IMR-90 (cell line): ENCODE data around the gene SYNPR. TPM values are rescaled to one million over a fixed set of nuclear protein-coding genes. Genes with fewer than 3 reads are reported as not detected.

Experiments used
- ATAC-seq: fragments of 200-7000 bp; cut with Tn5 transposase; 2 replicates; pipeline ENCODE4 v1.9.1; 2020; ENCODE audit warnings: low read depth, mild to moderate bottlenecking, moderate library complexity
- BruUV-seq: library from RNA; stranded (reverse); fragments of 400-500 nt; replicated peaks from 2 replicates; lab custom pipeline; 2021; lab: Mats Ljungman, UMichigan
- CTCF ChIA-PET: fragments of 300-600 bp; formaldehyde crosslinking; extraction: SDS; loops from one replicate; lab custom pipeline; 2021; ENCODE audit warnings: antibody characterized with exemption; lab: Yijun Ruan, JAX
- POLR2A ChIA-PET: fragments of 300-600 bp; sonication (Branson Sonifier 250); formaldehyde crosslinking; loops from one replicate; lab custom pipeline; 2022; ENCODE audit warnings: antibody characterized with exemption; ENCODE audit not compliant: unreplicated experiment; lab: Charles Lee
- DNase-seq: peaks from one replicate; pipeline ENCODE4 v3.0.0; 2013
- H2AFZ ChIP-seq: replicated peaks from 2 replicates; pipeline ENCODE3; 2013; ENCODE audit warnings: low read length, mild to moderate bottlenecking; ENCODE audit not compliant: poor library complexity
- H2AK5ac ChIP-seq: 2 replicates; pipeline ENCODE4 v1.6.1; 2013; ENCODE audit warnings: low read depth, low read length, inconsistent platforms
- H2AK9ac ChIP-seq: replicated peaks from 2 replicates; pipeline ENCODE3; 2013; ENCODE audit warnings: mild to moderate bottlenecking, low read depth, low read length, moderate library complexity; ENCODE audit not compliant: poor library complexity
- H2BK120ac ChIP-seq: 2 replicates; pipeline ENCODE4 v1.6.1; 2013; ENCODE audit warnings: low read depth, low read length, inconsistent platforms
- H2BK15ac ChIP-seq: 3 replicates; pipeline ENCODE4 v1.6.1; 2013; ENCODE audit warnings: low read depth, low read length, inconsistent platforms
- H2BK20ac ChIP-seq: 2 replicates; pipeline ENCODE4 v1.6.1; 2013; ENCODE audit warnings: low read depth, mild to moderate bottlenecking, inconsistent platforms, low read length, moderate library complexity
- H2BK5ac ChIP-seq: 2 replicates; pipeline ENCODE4 v1.6.1; 2013; ENCODE audit warnings: mild to moderate bottlenecking, low read depth, low read length, inconsistent platforms; ENCODE audit not compliant: poor library complexity, severe bottlenecking
- H3K14ac ChIP-seq: replicated peaks from 2 replicates; pipeline ENCODE4 v1.6.1; 2013; ENCODE audit warnings: low read depth, low read length, inconsistent platforms
- H3K18ac ChIP-seq: 2 replicates; pipeline ENCODE4 v1.6.1; 2013; ENCODE audit warnings: low read depth, low read length, control low read depth
- H3K23ac ChIP-seq: 2 replicates; pipeline ENCODE4 v1.6.1; 2013; ENCODE audit warnings: low read depth, low read length, inconsistent platforms
- H3K27ac ChIP-seq: 2 replicates; pipeline ENCODE4 v1.5.1; 2013; ENCODE audit warnings: mild to moderate bottlenecking, control low read depth, low read length; ENCODE audit not compliant: insufficient read depth
- H3K27me3 ChIP-seq: 2 replicates; pipeline ENCODE4 v1.6.1; 2013; ENCODE audit warnings: low read length; ENCODE audit not compliant: control insufficient read depth, insufficient read depth
- H3K36me3 ChIP-seq: 2 replicates; pipeline ENCODE4 v1.6.1; 2013; ENCODE audit warnings: low read length, mixed read lengths; ENCODE audit not compliant: control insufficient read depth, insufficient read depth
- H3K4ac ChIP-seq: 2 replicates; pipeline ENCODE4 v1.6.1; 2013; ENCODE audit warnings: low read depth, low read length, inconsistent platforms
- H3K4me1 ChIP-seq: 2 replicates; pipeline ENCODE4 v1.6.1; 2013; ENCODE audit warnings: low read length, mixed read lengths; ENCODE audit not compliant: control insufficient read depth, insufficient read depth
- H3K4me2 ChIP-seq: 2 replicates; pipeline ENCODE4 v1.6.1; 2013; ENCODE audit warnings: low read depth, mild to moderate bottlenecking, control low read depth, low read length, moderate library complexity
- H3K4me3 ChIP-seq: 2 replicates; pipeline ENCODE4 v1.5.1; 2013; ENCODE audit warnings: low read depth, mild to moderate bottlenecking, control low read depth, low read length, moderate library complexity; ENCODE audit not compliant: insufficient read depth
- H3K56ac ChIP-seq: 2 replicates; pipeline ENCODE4 v1.6.1; 2013; ENCODE audit warnings: low read length, inconsistent platforms; ENCODE audit not compliant: insufficient read depth; ENCODE audit errors: extremely low read depth
- H3K79me1 ChIP-seq, 2 experiments: 2 replicates each; pipeline ENCODE4 v1.6.1; 2013; ENCODE audit warnings: low read length in 2 of 2, inconsistent platforms in 1 of 2, low read depth in 1 of 2
- H3K9ac ChIP-seq: 2 replicates; pipeline ENCODE4 v1.6.1; 2013; ENCODE audit warnings: low read depth, low read length, control low read depth
- H3K9me1 ChIP-seq: 2 replicates; pipeline ENCODE4 v1.6.1; 2013; ENCODE audit warnings: low read length, inconsistent platforms; ENCODE audit not compliant: insufficient read depth
- H3K9me3 ChIP-seq: 2 replicates; pipeline ENCODE4 v1.6.1; 2013; ENCODE audit warnings: low read length; ENCODE audit not compliant: control insufficient read depth, insufficient read depth
- H4K20me1 ChIP-seq: 2 replicates; pipeline ENCODE4 v1.6.1; 2013; ENCODE audit warnings: low read length, inconsistent platforms; ENCODE audit not compliant: insufficient read depth
- H4K5ac ChIP-seq: 2 replicates; pipeline ENCODE4 v1.6.1; 2013; ENCODE audit warnings: mild to moderate bottlenecking, low read depth, low read length, control low read depth
- H4K8ac ChIP-seq, 2 experiments: 2 replicates each; pipeline ENCODE4 v1.6.1; 2013; ENCODE audit warnings: low read depth in 2 of 2, low read length in 2 of 2, control low read depth in 1 of 2, inconsistent platforms in 1 of 2
- H4K91ac ChIP-seq: 2 replicates; pipeline ENCODE4 v1.6.1; 2013; ENCODE audit warnings: low read depth, low read length, inconsistent platforms; ENCODE audit not compliant: insufficient read depth
- BHLHE40 ChIP-seq: fragments of 150-350 bp; IDR thresholded peaks from 2 replicates; pipeline ENCODE4 v1.6.1; 2016; ENCODE audit warnings: mild to moderate bottlenecking, low read depth, low read length
- CTCF ChIP-seq: conservative IDR thresholded peaks from 2 replicates; pipeline ENCODE4 v1.5.1; 2012; ENCODE audit warnings: mild to moderate bottlenecking, low read depth, low read length, improper control_type of control experiment
- MAFK ChIP-seq: IDR thresholded peaks from 2 replicates; pipeline ENCODE4 v1.6.1; 2012; ENCODE audit warnings: low read depth, low read length, improper control_type of control experiment
- MXI1 ChIP-seq: IDR thresholded peaks from 2 replicates; pipeline ENCODE4 v1.6.1; 2012; ENCODE audit warnings: low read depth, mild to moderate bottlenecking, low read length, moderate library complexity, borderline replicate concordance
- RAD21 ChIP-seq: IDR thresholded peaks from 2 replicates; pipeline ENCODE4 v1.6.1; 2012; ENCODE audit warnings: low read length, improper control_type of control experiment
- RCOR1 ChIP-seq: IDR thresholded peaks from 2 replicates; pipeline ENCODE4 v1.6.1; 2012; ENCODE audit warnings: mild to moderate bottlenecking, low read length, improper control_type of control experiment; ENCODE audit not compliant: insufficient replicate concordance
- SMC3 ChIP-seq: fragments of 150-350 bp; IDR thresholded peaks from 2 replicates; pipeline ENCODE4 v1.6.1; 2016; ENCODE audit warnings: low read depth, mild to moderate bottlenecking, antibody characterized with exemption, low read length, moderate library complexity
- USF2 ChIP-seq: fragments of 150-350 bp; IDR thresholded peaks from 2 replicates; pipeline ENCODE4 v1.6.1; 2017; ENCODE audit warnings: mild to moderate bottlenecking, antibody characterized with exemption, low read length, low read depth
- WGBS, 2 experiments: methylation state at CpG; one replicate each; pipeline versions ENCODE4 v1.1.5 to v1.1.7; 2013; ENCODE audit warnings: missing lambda C conversion rate in 2 of 2; ENCODE audit not compliant: insufficient read length in 1 of 2; ENCODE audit errors: extremely low coverage in 2 of 2; 5-methylcytosine and 5-hydroxymethylcytosine counted together
- dilution Hi-C: fragments of 300-500 bp; cut with HindIII; formaldehyde crosslinking; loops from one replicate; pipeline ENCODE4 v1.14.3; 2018; ENCODE audit warnings: low sequenced_read_pairs; ENCODE audit not compliant: unreplicated experiment
- in situ Hi-C: fragments of 300-500 bp; cut with MboI; formaldehyde crosslinking; loops from 3 replicates; pipeline ENCODE4 v1.14.3; 2019; ENCODE audit warnings: low sequenced_read_pairs, inconsistent platforms, mixed read lengths
- intact Hi-C: fragments of 100-400 bp; cut with micrococcal nuclease; formaldehyde crosslinking; loops from 2 replicates; pipeline ENCODE4 v1.10.0; 2022
- polyA plus RNA-seq, 3 experiments: library from polyadenylated mRNA; depleted of rRNA; stranded (reverse); fragments of >200 nt; gene quantifications; 2 replicates each; pipeline ENCODE4 v1.2.3, GENCODE V29; 2012; ENCODE audit warnings: low replicate concordance in 1 of 3
- total RNA-seq: library from RNA; depleted of rRNA; stranded (reverse); fragments of >200 nt; gene quantifications from 2 replicates; pipeline ENCODE4 v1.2.3, GENCODE V29; 2012

SYNPR gene
- total and polyA plus RNA-seq, 2 of the 4 experiments (the other 2 are of a cell fraction): not detected

- H3K56ac ChIP-seq: no peak overlapping the region
- no peak overlapping the region for H3K9ac ChIP-seq
- BruUV-seq: no TSS peak
- H3K4me3 ChIP-seq: no peak overlapping the region
- H2BK15ac ChIP-seq: no peak overlapping the region
- no peak for ATAC-seq
- CTCF ChIA-PET: no interaction called here
- H4K20me1 ChIP-seq: no peaks in the 10 kb centered on the region
- H4K8ac ChIP-seq: no peak overlapping the region
- no peak overlapping the region for H3K4me2 ChIP-seq
- H2BK20ac ChIP-seq: no peak overlapping the region
- H2BK5ac ChIP-seq: no peak overlapping the region
- TF ChIP-seq CTCF (no peak), RCOR1 (no peak), BHLHE40 (no peak), USF2 (no peak), MXI1 (no peak), MAFK (no peak), RAD21 (no peak), SMC3 (no peak)
- H3K23ac ChIP-seq: no peak overlapping the region
- no peak overlapping the region for H2BK120ac ChIP-seq
- no peaks in the 10 kb centered on the region for H3K9me3 ChIP-seq
- no peak overlapping the region for H3K18ac ChIP-seq
- no peaks in the 10 kb centered on the region for H3K27me3 ChIP-seq
- no peak overlapping the region for H3K14ac ChIP-seq
- no peak overlapping the region for H4K5ac ChIP-seq
- WGBS, 2 experiments: 73% methylated on average over 3 of the region's 7 CpGs; no CpG with 5 or more reads in 1 of the 2 experiments
- H2AFZ ChIP-seq: no peak overlapping the region
- no peak overlapping the region for H4K91ac ChIP-seq
- no peaks in the 10 kb centered on the region for H3K9me1 ChIP-seq
- POLR2A ChIA-PET: no interaction called here
- H3K27ac ChIP-seq: no peak overlapping the region
- dilution Hi-C loops: no loop called here
- H2AK5ac ChIP-seq: no peak overlapping the region
- H3K79me1 ChIP-seq: no peaks in the 10 kb centered on the region
- in situ Hi-C loops: no loop called here
- H3K36me3 ChIP-seq: no peaks in the 10 kb centered on the region
- intact Hi-C loops: no loop called here
- no peak overlapping the region for H2AK9ac ChIP-seq
- no peaks in the 10 kb centered on the region for H3K4me1 ChIP-seq
- H3K4ac ChIP-seq: no peak overlapping the region
- DNase-seq: no peak
Measured at GRCh38 chr3:63609408-63609807, 331.3 kb downstream of the SYNPR start.
